ENCODE results near the gene BATF3. TPM values are rescaled to one million over a fixed set of nuclear protein-coding genes. Genes with fewer than 3 reads are reported as not detected.
"Not testable (repeated sequence)": the region's sequence is repeated elsewhere in the genome, so short reads cannot be mapped to it uniquely, and the experiment has no call there.

Gene BATF3
- total RNA-seq, 4 donors from 2014 or later: 0.25 TPM; not detected in 3

DNA sequence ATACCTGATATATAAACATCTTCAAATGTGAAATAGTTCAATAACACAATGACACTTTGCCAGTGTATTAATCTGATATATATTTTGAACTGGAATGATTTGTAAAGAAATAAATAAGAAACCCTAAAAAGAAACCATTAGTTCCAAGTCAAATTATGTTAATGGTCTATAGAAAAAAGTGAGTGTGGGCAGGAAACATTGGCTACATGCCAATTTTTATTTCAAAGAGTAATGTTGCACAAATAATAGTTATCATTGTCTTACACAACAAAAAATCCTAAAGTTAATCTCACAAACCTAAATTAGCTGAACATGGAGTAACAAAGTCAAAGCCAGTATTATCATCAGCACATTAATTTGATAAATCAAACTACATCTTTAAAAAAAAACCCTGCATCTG, 37.9 kb upstream of the BATF3 start:
- Histone ChIP-seq H3K27me3 (no peaks in the 10 kb centered on the region), H3K9me3 (no peaks in the 10 kb centered on the region), H3K4me3 (no peak overlapping the region), H3K4me1 (no peaks in the 10 kb centered on the region), H3K27ac (no peak overlapping the region), H3K36me3 (peaks cover 3% of the 10 kb centered on the region)
- DNase-seq (ENCODE audit: low spot score in 2 of 2): no peak
- TF ChIP-seq POLR2AphosphoS5 (IDR thresholded peaks at IDR 0.05): no peak
- TF ChIP-seq EP300 (IDR thresholded peaks at IDR 0.05): no peak
- no peak for TF ChIP-seq POLR2A (IDR thresholded peaks at IDR 0.05)
- no peak for TF ChIP-seq CTCF (IDR thresholded peaks at IDR 0.05)

DNA sequence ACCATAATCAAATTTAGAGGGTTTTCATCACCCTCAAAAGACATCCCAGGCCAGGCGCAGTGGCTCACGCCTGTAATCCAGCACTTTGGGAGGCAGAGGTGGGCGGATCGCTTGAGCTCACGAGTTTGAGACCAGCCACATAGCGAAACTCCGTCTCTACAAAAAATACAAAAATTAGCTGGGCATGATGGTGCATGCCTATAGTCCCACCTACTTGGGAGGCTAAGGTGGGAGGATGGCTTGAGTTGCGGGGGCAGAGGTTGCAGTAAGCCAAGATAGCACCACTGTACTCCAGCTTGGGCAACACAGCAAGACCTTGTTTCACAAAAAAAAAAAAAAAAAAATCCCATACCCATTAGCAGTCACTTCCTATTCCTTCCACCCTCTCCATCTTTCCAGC, 33.5 kb upstream of the BATF3 start:
- Histone ChIP-seq H3K9me3 (no peaks in the 10 kb centered on the region), H3K27ac (no peak overlapping the region), H3K4me1 (no peaks in the 10 kb centered on the region), H3K36me3 (peaks cover 3% of the 10 kb centered on the region), H3K4me3 (no peak overlapping the region), H3K27me3 (no peaks in the 10 kb centered on the region)
- WGBS: 93% methylated on average over 8 of the region's 8 CpGs
- TF ChIP-seq EP300 (IDR thresholded peaks at IDR 0.05) (no peak), POLR2A (IDR thresholded peaks at IDR 0.05) (no peak), CTCF (IDR thresholded peaks at IDR 0.05) (no peak), POLR2AphosphoS5 (IDR thresholded peaks at IDR 0.05) (no peak)
- no peak for DNase-seq (ENCODE audit: low spot score in 2 of 2)

GRCh38 chr1:212731630-212732029, 32.0 kb upstream of the BATF3 start:
- Histone ChIP-seq H3K4me1 (no peaks in the 10 kb centered on the region), H3K4me3 (no peak overlapping the region), H3K27me3 (no peaks in the 10 kb centered on the region), H3K36me3 (peaks cover 3% of the 10 kb centered on the region), H3K9me3 (no peaks in the 10 kb centered on the region), H3K27ac (no peak overlapping the region)
- WGBS: 81% methylated on average over 1 of the region's 1 CpG
- no peak for DNase-seq (ENCODE audit: low spot score in 2 of 2)
- no peak for TF ChIP-seq CTCF (IDR thresholded peaks at IDR 0.05)
- TF ChIP-seq POLR2A (IDR thresholded peaks at IDR 0.05): no peak
- no peak for TF ChIP-seq EP300 (IDR thresholded peaks at IDR 0.05)
- TF ChIP-seq POLR2AphosphoS5 (IDR thresholded peaks at IDR 0.05): no peak

- Histone ChIP-seq H3K4me3 (no peak overlapping the region), H3K9me3 (no peaks in the 10 kb centered on the region), H3K4me1 (no peaks in the 10 kb centered on the region), H3K36me3 (peaks cover 3% of the 10 kb centered on the region), H3K27ac (no peak overlapping the region), H3K27me3 (no peaks in the 10 kb centered on the region)
- WGBS: 77% methylated on average over 5 of the region's 5 CpGs
- no peak for DNase-seq (ENCODE audit: low spot score in 2 of 2)
- TF ChIP-seq POLR2AphosphoS5 (IDR thresholded peaks at IDR 0.05): no peak
- TF ChIP-seq EP300 (IDR thresholded peaks at IDR 0.05): no peak
- no peak for TF ChIP-seq CTCF (IDR thresholded peaks at IDR 0.05)
- TF ChIP-seq POLR2A (IDR thresholded peaks at IDR 0.05): no peak
Measured at GRCh38 chr1:212728606-212729005, 29.0 kb upstream of the BATF3 start.

DNA sequence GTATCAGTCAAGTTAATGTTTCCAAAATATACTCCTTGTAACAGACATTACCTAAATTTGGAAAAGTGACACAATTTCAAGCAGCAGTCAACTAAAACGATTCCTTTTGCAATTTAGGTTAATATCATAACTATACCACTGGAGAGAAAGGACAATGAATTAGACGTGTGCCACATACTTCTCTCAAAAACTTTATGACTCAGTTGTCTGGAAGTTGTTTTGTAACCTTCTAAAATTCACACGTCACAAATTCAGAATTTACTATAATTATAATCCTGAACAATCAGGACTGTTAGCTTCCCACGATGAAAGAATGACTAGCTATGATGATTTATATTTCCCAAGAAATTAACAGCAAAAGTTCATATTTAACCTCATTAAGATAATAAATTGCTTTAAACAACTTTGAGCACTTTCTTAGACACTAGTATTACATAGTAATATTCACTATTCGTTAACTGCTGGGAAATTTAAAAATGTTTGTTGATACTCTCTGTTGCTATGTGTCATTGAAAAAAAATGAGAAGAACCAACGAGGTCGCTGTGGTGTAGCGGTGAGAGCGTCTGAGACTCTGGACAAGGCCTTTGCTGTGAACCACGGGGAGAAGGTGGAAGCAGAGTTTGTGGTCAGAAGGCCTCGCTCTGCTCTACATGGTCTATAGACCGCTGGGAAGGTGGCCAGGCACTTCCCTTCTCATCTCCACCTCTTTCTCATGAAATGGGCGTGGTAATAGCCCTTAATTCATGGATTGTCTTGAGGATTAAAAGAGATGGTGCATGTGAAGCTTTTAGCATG, 27.9 kb upstream of the BATF3 start:
- no peak for TF ChIP-seq CTCF (IDR thresholded peaks at IDR 0.05)
- no peak for TF ChIP-seq EP300 (IDR thresholded peaks at IDR 0.05)
- TF ChIP-seq POLR2AphosphoS5 (IDR thresholded peaks at IDR 0.05): no peak
- TF ChIP-seq POLR2A (IDR thresholded peaks at IDR 0.05): no peak
- H3K27me3 ChIP-seq: no peaks in the 10 kb centered on the region
- 71% methylated on average over 13 of the region's 13 CpGs for WGBS
- H3K4me3 ChIP-seq: no peak overlapping the region
- no peak overlapping the region for H3K27ac ChIP-seq
- H3K9me3 ChIP-seq: no peaks in the 10 kb centered on the region
- no peaks in the 10 kb centered on the region for H3K4me1 ChIP-seq
- H3K36me3 ChIP-seq: no peaks in the 10 kb centered on the region
- no peak for DNase-seq (ENCODE audit: low spot score in 2 of 2)

- WGBS: no CpG with 5 or more reads among the region's 34 CpGs
- H3K4me1 ChIP-seq: peaks cover 12% of the 10 kb centered on the region
- DNase-seq (ENCODE audit: low spot score in 2 of 2); H3K27me3 ChIP-seq; H3K9me3 ChIP-seq; H3K4me3 ChIP-seq; H3K36me3 ChIP-seq; H3K27ac ChIP-seq: not testable (repeated sequence)
Measured at GRCh38 chr1:212724679-212725078, 25.0 kb upstream of the BATF3 start.
